GM12892 (cell line): ENCODE measurements around the gene OSER1.

Source experiments
- POLR2A ChIP-seq: IDR thresholded peaks from 2 replicates; pipeline ENCODE4 v1.6.1; 2011; ENCODE audit warnings: low read depth, low read length, control low read depth
- POLR2AphosphoS5 ChIP-seq: IDR thresholded peaks from 2 replicates; pipeline ENCODE4 v1.6.1; 2011; ENCODE audit warnings: low read depth, low read length, control low read depth
- TAF1 ChIP-seq: IDR thresholded peaks from 2 replicates; pipeline ENCODE4 v1.6.1; 2011; ENCODE audit warnings: low read depth, mild to moderate bottlenecking, control low read depth, low read length, borderline replicate concordance

GRCh38 chr20:44146272-44146671, 64.3 kb downstream of the OSER1 start:
- TF ChIP-seq POLR2A = no peak
- TF ChIP-seq POLR2AphosphoS5 = no peak
- TF ChIP-seq TAF1 = no peak
